ENCODE results near the gene FAM13A. TPM values are rescaled to one million over a fixed set of nuclear protein-coding genes. Genes with fewer than 3 reads are reported as not detected.

Gene FAM13A
- total RNA-seq, 4 donors from 2014 or later = 17.7 to 80.3 (median 46.2) TPM

GRCh38 chr4:88957570-88957969, 99.4 kb downstream of the FAM13A start:
- Histone ChIP-seq H3K27me3 (no peaks in the 10 kb centered on the region), H3K4me1 (no peaks in the 10 kb centered on the region), H3K4me3 (no peak overlapping the region), H3K9me3 (no peaks in the 10 kb centered on the region), H3K36me3 (no peaks in the 10 kb centered on the region), H3K27ac (no peak overlapping the region)
- DNase-seq = no peak
- TF ChIP-seq, protein P1, sequence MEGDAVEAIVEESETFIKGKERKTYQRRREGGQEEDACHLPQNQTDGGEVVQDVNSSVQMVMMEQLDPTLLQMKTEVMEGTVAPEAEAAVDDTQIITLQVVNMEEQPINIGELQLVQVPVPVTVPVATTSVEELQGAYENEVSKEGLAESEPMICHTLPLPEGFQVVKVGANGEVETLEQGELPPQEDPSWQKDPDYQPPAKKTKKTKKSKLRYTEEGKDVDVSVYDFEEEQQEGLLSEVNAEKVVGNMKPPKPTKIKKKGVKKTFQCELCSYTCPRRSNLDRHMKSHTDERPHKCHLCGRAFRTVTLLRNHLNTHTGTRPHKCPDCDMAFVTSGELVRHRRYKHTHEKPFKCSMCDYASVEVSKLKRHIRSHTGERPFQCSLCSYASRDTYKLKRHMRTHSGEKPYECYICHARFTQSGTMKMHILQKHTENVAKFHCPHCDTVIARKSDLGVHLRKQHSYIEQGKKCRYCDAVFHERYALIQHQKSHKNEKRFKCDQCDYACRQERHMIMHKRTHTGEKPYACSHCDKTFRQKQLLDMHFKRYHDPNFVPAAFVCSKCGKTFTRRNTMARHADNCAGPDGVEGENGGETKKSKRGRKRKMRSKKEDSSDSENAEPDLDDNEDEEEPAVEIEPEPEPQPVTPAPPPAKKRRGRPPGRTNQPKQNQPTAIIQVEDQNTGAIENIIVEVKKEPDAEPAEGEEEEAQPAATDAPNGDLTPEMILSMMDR (IDR thresholded peaks at IDR 0.05) = no peak
- TF ChIP-seq POLR2A (IDR thresholded peaks at IDR 0.05) = no peak
- intact Hi-C loops (cut with DNase I; ENCODE audit: low total_unique reads) = no loop called here

GRCh38 chr4:88955580-88956380, 101.2 kb downstream of the FAM13A start:
- intact Hi-C loops (cut with DNase I; ENCODE audit: low total_unique reads) = no loop called here
- no peak for DNase-seq
- TF ChIP-seq POLR2A (IDR thresholded peaks at IDR 0.05) = no peak
- Histone ChIP-seq H3K4me3 (no peak overlapping the region), H3K4me1 (no peaks in the 10 kb centered on the region), H3K9me3 (no peaks in the 10 kb centered on the region), H3K27me3 (no peaks in the 10 kb centered on the region), H3K36me3 (no peaks in the 10 kb centered on the region), H3K27ac (no peak overlapping the region)

GRCh38 chr4:88953400-88953799, 103.6 kb downstream of the FAM13A start:
- Histone ChIP-seq H3K27ac (no peak overlapping the region), H3K9me3 (no peaks in the 10 kb centered on the region), H3K4me3 (no peak overlapping the region), H3K4me1 (no peaks in the 10 kb centered on the region), H3K27me3 (no peaks in the 10 kb centered on the region), H3K36me3 (no peaks in the 10 kb centered on the region)
- intact Hi-C loops (cut with DNase I; ENCODE audit: low total_unique reads) = no loop called here
- DNase-seq = no peak
- TF ChIP-seq, protein P1 (IDR thresholded peaks at IDR 0.05) = no peak
- TF ChIP-seq POLR2A (IDR thresholded peaks at IDR 0.05) = no peak

DNA sequence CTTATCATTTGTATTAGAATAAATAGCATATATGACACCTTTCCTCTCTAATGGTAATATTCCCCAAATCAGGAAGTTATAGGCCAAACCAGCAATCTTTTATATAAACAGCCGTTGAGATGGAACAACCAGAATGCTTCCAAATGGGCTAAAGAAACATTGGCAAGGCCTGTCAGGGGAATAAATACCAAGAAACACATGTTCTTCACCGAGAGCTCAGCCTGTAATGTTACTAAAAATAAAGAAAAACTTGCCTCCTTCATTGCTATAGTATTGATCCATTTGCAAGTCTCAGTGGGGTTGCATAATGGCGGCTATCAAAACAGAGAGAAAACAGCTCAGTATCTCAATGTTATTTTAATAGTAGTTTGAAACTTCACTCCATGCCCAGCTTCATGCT, 104.9 kb downstream of the FAM13A start:
- H3K36me3 ChIP-seq = no peaks in the 10 kb centered on the region
- no peaks in the 10 kb centered on the region for H3K27me3 ChIP-seq
- intact Hi-C loops (cut with DNase I; ENCODE audit: low total_unique reads) = no loop called here
- no peaks in the 10 kb centered on the region for H3K4me1 ChIP-seq
- no peak overlapping the region for H3K27ac ChIP-seq
- no peak for TF ChIP-seq POLR2A (IDR thresholded peaks at IDR 0.05)
- TF ChIP-seq, protein P1 (IDR thresholded peaks at IDR 0.05) = no peak
- no peak for DNase-seq
- H3K9me3 ChIP-seq = no peaks in the 10 kb centered on the region
- no peak overlapping the region for H3K4me3 ChIP-seq

DNA sequence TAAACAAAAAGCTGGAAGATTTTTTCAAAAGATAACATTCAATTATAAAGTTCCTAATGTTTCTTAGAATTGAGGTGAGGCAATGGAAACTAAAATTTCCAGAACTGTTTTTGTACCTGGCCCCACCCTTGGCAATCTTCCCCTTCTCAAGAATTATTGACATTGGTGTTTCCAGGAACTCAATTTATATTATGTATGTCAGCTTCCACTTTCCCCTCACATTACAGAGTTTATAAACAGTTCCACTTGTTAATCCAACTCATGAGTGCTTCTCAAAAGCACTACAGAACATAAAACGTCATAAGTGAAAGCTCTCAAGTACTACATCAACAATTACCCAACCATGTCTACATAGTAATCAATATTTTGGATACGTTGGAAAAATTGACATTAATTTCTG, 107.4 kb downstream of the FAM13A start:
- Histone ChIP-seq H3K4me3 (no peak overlapping the region), H3K36me3 (no peaks in the 10 kb centered on the region), H3K9me3 (no peaks in the 10 kb centered on the region), H3K27me3 (no peaks in the 10 kb centered on the region), H3K4me1 (no peaks in the 10 kb centered on the region), H3K27ac (no peak overlapping the region)
- TF ChIP-seq POLR2A (IDR thresholded peaks at IDR 0.05) = no peak
- TF ChIP-seq, protein P1 (IDR thresholded peaks at IDR 0.05) = no peak
- intact Hi-C loops (cut with DNase I; ENCODE audit: low total_unique reads) = no loop called here
- no peak for DNase-seq

Measured in uterus (tissue), 4 donors.